Measurements from ENCODE around the gene PRSS53. TPM values are rescaled to one million over a fixed set of nuclear protein-coding genes. Genes with fewer than 3 reads are reported as not detected.

The PRSS53 gene
- total and polyA plus RNA-seq, 7 donors: 0.17 to 0.90 (median 0.38) TPM

DNA sequence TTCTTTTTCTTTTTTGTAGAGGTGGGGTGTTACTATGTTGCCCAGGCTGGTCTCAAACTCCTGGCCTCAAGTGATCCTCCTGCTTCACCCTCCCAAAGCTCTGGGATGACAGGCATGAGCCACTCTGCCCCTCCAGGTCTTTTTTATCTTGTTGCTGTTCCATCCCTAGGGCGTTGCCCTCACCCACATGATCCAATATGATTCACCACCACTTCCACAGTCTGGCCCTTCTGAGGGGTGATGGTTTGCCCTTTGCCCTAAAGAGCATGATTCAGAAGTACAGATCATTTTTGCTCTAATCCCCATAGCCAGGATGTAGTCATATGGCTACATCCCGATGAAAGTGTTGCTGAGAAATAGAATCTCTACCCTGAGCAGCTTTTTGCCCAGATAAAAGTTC is 36.6 kb downstream of the PRSS53 start:
- H3K27ac ChIP-seq: no peak overlapping the region
- H3K27me3 ChIP-seq (ENCODE audit: insufficient read depth in 3 of 3, low read length in 2 of 3): no peaks in the 10 kb centered on the region
- H3K4me3 ChIP-seq: no peak overlapping the region
- intact Hi-C loops (cut with DNase I): loop anchor here in 1 of 2 donors (10.0 kb wide), 1 partner anchor 57 kb away; no protein-coding TSS in a partner anchor
- H3K36me3 ChIP-seq (ENCODE audit: insufficient read depth in 1 of 2, low read depth in 1 of 2): no peaks in the 10 kb centered on the region
- ATAC-seq (peak; percentile 50 to 76 (median 64)), DNase-seq (no peak)
- WGBS, 3 donors: 27 to 38% (median 35%) methylated on average over 2 of the region's 2 CpGs
- H3K4me1 ChIP-seq: no peaks in the 10 kb centered on the region
- H3K9me3 ChIP-seq: no peaks in the 10 kb centered on the region
- TF ChIP-seq, protein P1, sequence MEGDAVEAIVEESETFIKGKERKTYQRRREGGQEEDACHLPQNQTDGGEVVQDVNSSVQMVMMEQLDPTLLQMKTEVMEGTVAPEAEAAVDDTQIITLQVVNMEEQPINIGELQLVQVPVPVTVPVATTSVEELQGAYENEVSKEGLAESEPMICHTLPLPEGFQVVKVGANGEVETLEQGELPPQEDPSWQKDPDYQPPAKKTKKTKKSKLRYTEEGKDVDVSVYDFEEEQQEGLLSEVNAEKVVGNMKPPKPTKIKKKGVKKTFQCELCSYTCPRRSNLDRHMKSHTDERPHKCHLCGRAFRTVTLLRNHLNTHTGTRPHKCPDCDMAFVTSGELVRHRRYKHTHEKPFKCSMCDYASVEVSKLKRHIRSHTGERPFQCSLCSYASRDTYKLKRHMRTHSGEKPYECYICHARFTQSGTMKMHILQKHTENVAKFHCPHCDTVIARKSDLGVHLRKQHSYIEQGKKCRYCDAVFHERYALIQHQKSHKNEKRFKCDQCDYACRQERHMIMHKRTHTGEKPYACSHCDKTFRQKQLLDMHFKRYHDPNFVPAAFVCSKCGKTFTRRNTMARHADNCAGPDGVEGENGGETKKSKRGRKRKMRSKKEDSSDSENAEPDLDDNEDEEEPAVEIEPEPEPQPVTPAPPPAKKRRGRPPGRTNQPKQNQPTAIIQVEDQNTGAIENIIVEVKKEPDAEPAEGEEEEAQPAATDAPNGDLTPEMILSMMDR (IDR thresholded peaks at IDR 0.05): no peak

DNA sequence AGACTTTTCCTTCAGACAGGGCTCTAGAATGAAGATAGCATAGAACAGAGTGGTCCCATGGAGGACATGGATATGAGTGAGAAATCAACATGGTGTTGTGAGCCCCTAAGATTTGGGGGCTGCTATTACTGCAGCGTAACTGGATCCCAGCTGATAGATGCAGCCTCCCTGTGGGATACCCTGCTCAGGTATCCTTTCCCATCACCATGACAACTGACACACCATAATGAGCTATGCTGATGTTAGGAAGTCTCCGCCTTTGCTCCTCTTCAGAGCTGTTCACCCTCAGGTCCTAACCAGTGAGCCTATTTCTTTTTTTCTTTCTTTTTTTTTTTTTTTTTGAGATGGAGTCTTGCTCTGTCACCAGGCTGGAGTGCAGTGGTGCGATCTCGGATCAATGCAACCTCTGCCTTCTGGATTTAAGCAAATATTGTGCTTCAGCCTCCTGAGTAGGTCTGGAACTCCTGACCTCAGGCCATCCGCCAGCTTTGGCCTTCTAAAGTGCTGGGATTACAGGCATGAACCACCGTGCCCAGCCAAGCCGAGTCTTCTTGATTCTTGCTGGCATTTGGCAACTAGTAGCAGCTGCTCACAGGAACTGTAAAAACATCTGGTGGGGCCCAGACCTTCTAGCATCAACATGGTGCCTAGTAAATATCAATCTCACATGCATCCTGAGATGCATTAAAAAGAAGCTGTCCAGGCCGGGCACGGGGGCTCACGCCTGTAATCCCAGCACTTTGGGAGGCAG is 38.3 kb downstream of the PRSS53 start:
- no peaks in the 10 kb centered on the region for H3K27me3 ChIP-seq (ENCODE audit: insufficient read depth in 3 of 3, low read length in 2 of 3)
- no peaks in the 10 kb centered on the region for H3K4me1 ChIP-seq
- TF ChIP-seq, protein P1 (IDR thresholded peaks at IDR 0.05): no peak
- no peak overlapping the region for H3K27ac ChIP-seq
- H3K4me3 ChIP-seq: no peak overlapping the region
- H3K9me3 ChIP-seq: no peaks in the 10 kb centered on the region
- ATAC-seq: no peak
- intact Hi-C loops (cut with DNase I): loop anchor here in 1 of 2 donors (10.0 kb wide), 1 partner anchor 56 kb away; no protein-coding TSS in a partner anchor
- DNase-seq: no peak
- H3K36me3 ChIP-seq (ENCODE audit: insufficient read depth in 1 of 2, low read depth in 1 of 2): no peaks in the 10 kb centered on the region
- 44 to 51% (median 45%) methylated on average over 10 of the region's 10 CpGs for WGBS, 3 donors

DNA sequence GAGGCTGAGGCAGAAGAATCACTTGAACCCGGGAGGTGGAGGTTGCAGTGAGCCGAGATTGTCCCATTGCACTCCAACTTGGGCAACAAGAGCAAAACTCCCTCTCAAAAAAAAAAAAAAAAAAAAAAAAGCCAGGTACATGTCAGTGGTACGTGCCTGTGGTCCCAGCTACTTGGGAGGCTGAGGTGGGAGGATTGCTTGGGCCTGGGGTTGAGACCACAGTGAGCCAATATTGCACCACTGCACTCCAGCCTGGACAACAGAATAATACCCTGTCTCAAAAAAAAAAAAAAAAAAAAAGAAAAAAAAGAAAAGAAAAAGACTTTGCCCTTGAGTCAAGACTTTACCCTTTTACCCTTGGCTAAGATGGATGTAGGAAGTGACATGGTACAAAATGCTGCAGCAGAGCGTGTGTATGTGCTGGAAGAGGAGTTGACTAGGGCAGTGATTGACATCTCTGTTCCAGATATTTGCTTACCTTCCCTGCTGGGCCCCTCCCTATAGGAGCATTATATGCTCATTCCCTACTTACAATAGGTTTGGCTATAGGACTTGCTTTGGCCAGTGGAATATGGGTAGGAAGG is 44.8 kb downstream of the PRSS53 start:
- Histone ChIP-seq H3K9me3 (no peaks in the 10 kb centered on the region), H3K36me3 (ENCODE audit: insufficient read depth in 1 of 2, low read depth in 1 of 2) (peaks cover 6 to 48% of the 10 kb centered on the region in 2 donors), H3K27ac (no peak overlapping the region), H3K27me3 (ENCODE audit: insufficient read depth in 3 of 3, low read length in 2 of 3) (no peaks in the 10 kb centered on the region), H3K4me3 (no peak overlapping the region), H3K4me1 (no peaks in the 10 kb centered on the region)
- DNase-seq (no peak), ATAC-seq (no peak)
- WGBS, 3 donors: 91% methylated on average over 4 of the region's 4 CpGs
- TF ChIP-seq, protein P1 (IDR thresholded peaks at IDR 0.05): no peak
- intact Hi-C loops (cut with DNase I): no loop called here

DNA sequence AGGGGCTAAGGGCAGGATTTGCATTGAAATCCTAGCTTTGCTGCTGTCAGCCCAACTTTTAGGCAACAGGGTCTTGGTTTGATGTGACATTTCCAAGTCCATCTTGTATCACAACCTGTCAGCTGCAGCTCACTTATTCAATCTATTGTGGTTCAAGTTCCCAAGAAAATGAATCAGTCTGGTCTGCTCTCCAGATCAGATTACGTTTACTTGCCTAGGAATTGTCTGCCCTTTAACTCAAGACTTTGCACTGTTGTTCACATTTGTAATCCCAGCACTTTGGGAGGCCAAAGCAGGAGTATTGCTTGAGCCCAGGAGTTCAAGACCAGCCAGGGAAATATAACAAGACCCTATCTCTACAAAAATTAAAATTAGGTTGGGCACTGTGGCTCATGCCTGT is 45.4 kb downstream of the PRSS53 start:
- WGBS, 3 donors: 87 to 94% (median 89%) methylated on average over 1 of the region's 1 CpG
- Histone ChIP-seq H3K9me3 (no peaks in the 10 kb centered on the region), H3K27ac (no peak overlapping the region), H3K27me3 (ENCODE audit: insufficient read depth in 3 of 3, low read length in 2 of 3) (no peaks in the 10 kb centered on the region), H3K36me3 (ENCODE audit: insufficient read depth in 1 of 2, low read depth in 1 of 2) (peaks cover 6 to 54% of the 10 kb centered on the region in 2 donors), H3K4me3 (no peak overlapping the region), H3K4me1 (no peaks in the 10 kb centered on the region)
- DNase-seq (no peak), ATAC-seq (no peak)
- TF ChIP-seq, protein P1 (IDR thresholded peaks at IDR 0.05): no peak
- intact Hi-C loops (cut with DNase I): no loop called here
